K562 treated with DMSO at 1 percent for 4 hours (cell line): ENCODE results near the gene LCE2B. TPM values are rescaled to one million over a fixed set of nuclear protein-coding genes. Genes with fewer than 3 reads are reported as not detected.

Source experiments
- total RNA-seq: library from RNA; unstranded; fragments of 300-600 nt; gene quantifications from 2 replicates; pipeline ENCODE4 v1.2.3, GENCODE V29; 2022; ENCODE audit not compliant: insufficient read depth

The LCE2B gene, protein sequence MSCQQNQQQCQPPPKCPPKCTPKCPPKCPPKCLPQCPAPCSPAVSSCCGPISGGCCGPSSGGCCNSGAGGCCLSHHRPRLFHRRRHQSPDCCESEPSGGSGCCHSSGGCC
- not detected in 2 replicates for total RNA-seq

DNA sequence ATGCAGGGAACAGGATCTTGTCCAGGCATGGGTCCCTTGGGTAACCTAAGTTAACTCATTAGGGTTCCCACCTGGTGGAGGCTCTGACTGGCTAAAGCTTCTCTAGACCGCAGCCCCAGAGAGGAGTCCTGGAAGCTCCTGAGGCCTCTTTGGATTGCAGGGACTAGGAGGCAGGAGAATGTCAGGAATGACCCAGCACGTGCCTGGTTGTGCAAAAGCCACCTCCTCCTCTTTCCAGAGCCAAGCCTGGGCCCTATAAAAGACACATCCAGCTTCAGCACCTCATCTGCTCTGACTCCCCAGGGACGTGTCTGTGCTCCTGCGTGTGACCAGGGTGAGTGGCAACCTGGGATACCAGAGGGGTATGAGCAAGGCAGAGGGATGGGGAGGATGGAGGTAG, at the start of gene LCE2B:
Gene LCE2B, plus strand, starts transcription at position 301 of the 400 bp plus-strand sequence. CDS start 721 bp downstream, outside the sequence.

DNA sequence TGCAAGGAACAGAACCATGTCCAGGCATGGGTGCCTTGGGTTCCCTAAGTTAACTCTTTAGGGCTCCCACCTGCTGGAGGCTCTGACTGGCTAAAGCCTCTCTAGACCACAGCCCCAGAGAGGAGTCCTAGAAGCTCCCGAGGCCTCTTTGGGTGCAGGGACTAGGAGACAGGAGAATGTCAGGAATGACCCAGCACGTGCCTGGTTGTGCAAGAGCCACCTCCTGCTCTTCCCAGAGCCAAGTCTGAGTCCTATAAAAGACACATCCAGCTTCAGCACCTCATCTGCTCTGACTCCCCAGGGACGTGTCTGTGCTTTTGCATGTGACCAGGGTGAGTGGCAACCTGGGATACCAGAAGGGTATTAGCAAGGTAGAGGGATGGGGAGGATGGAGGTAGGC, 22.8 kb upstream of the LCE2B start, which contains the start of gene LCE2D:
Gene LCE2D, plus strand, starts transcription at position 283 of the 400 bp plus-strand sequence. CDS start 726 bp downstream, outside the sequence.

DNA sequence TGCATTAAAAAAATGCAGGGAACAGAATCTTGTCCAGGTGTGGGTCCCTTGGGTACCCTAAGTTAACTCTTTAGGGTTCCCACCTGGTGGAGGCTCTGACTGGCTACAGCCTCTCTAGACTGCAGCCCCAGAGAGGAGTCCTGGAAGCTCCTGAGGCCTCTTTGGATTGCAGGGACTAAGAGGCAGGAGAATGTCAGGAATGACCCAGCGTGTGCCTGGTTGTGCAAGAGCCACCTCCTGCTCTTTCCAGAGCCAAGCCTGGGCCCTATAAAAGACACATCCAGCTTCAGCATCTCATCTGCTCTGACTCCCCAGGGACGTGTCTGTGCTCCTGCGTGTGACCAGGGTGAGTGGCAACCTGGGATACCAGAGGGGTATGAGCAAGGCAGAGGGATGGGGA, 10.9 kb upstream of the LCE2B start, which contains the start of gene LCE2C:
Gene LCE2C, plus strand, starts transcription at position 297 of the 400 bp plus-strand sequence. CDS start 737 bp downstream, outside the sequence.

DNA sequence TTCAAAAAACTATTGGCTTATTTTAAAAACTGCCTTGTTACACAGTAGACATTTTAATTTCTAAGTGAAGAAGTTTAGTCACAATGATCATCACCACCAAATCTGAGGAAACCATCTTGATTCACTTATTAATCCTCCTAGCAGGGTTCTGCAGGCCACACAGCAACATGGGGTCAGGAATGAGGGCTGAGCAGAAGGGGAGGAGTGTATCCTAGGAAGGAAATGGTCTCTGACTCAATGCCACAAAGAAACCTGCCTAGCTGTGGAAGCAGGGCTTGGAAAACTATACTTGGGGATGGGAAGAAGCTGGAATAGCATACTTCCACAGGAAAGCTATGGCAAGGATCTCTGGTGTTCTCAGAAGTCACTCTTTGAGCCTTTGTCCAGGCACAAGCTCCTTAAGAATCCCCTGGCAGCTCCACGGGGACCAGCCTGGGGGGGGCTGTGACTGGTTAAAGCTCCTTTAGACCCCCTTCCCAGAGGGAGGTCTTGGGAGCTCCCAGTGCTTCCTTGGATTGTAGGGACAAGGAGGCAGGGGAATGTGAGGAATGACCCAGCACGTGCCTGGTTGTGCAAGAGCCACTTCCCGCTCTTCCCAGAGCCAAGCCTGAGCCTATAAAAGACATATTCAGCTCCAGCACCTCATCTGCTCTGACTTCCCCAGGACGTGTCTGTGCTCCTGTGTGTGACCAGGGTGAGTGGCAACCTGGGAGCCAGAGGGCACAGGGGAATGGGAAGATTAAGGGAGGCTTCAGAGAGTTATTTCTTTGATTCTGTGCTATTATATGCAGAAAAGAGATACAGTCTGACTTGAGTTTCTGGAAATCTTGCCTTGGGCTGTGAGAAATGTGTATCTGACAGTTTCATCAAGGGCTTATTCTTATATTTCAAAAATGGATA, 12.0 kb downstream of the LCE2B start, which contains the start of gene LCE2A:
Gene LCE2A, plus strand, starts transcription at position 645 of the 900 bp plus-strand sequence. CDS start 557 bp downstream, outside the sequence.

DNA sequence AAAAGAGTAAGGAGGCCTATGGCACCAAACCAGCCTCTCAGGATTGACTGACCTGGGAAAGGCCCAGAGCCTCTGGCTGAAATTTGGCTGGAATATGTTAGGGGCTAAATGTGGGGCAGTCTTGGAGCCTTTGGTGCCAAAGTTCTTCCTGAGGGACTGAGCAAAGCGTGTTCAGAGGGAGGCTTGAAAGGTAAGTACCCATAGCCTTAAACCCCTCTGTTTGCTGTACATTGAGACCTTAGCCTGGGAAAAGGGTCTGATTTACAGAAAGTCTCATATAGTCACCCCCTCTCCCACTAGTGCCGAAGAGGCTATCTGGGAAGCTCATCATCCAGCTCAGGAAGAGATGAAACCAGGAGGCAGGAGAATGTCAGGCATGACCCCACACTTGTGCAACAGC, 21.9 kb downstream of the LCE2B start, which contains the start of gene LCE4A:
Gene LCE4A, plus strand, starts transcription at position 301 of the 400 bp plus-strand sequence. CDS start 916 bp downstream, outside the sequence.

Other genes starting within 250 kb of the LCE2B start
- gene LCE5A, start 175.3 kb upstream of the LCE2B start, total RNA-seq, result not detected in 2 replicates
- not detected in 2 replicates for gene CRCT1, start 171.6 kb upstream of the LCE2B start, total RNA-seq
- gene LCE3E, start 119.3 kb upstream of the LCE2B start, total RNA-seq, result not detected in 2 replicates
- not detected in 2 replicates for gene LCE3D, start 105.6 kb upstream of the LCE2B start, total RNA-seq
- not detected in 2 replicates for gene LCE3C, start 85.9 kb upstream of the LCE2B start, total RNA-seq
- gene LCE3B, start 72.3 kb upstream of the LCE2B start, total RNA-seq, result not detected in 2 replicates
- gene LCE3A, start 63.0 kb upstream of the LCE2B start, total RNA-seq, result not detected in 2 replicates
- gene LCE2D, start 22.7 kb upstream of the LCE2B start, total RNA-seq, result not detected in 2 replicates
- not detected in 2 replicates for gene LCE2C, start 10.8 kb upstream of the LCE2B start, total RNA-seq
- not detected in 2 replicates for gene LCE2A, start 12.2 kb downstream of the LCE2B start, total RNA-seq
- gene LCE4A, start 22.0 kb downstream of the LCE2B start, total RNA-seq, result not detected in 2 replicates
- not detected in 2 replicates for gene KPRP, start 71.9 kb downstream of the LCE2B start, total RNA-seq
- not detected in 2 replicates for gene LCE1F, start 89.0 kb downstream of the LCE2B start, total RNA-seq
- not detected in 2 replicates for gene LCE1E, start 100.1 kb downstream of the LCE2B start, total RNA-seq
- not detected in 2 replicates for gene LCE1D, start 110.6 kb downstream of the LCE2B start, total RNA-seq
- gene LCE1C, start 120.5 kb downstream of the LCE2B start, total RNA-seq, result not detected in 2 replicates
- gene LCE1B, start 125.8 kb downstream of the LCE2B start, total RNA-seq, result not detected in 2 replicates
- not detected in 2 replicates for gene LCE1A, start 141.3 kb downstream of the LCE2B start, total RNA-seq
- gene LCE6A, start 156.7 kb downstream of the LCE2B start, total RNA-seq, result not detected in 2 replicates
- not detected in 2 replicates for gene LCE7A, start 173.9 kb downstream of the LCE2B start, total RNA-seq
- not detected in 2 replicates for gene SMCP, start 192.2 kb downstream of the LCE2B start, total RNA-seq
- gene IVL, start 222.4 kb downstream of the LCE2B start, total RNA-seq, result not detected in 2 replicates